Retinal pigment epithelial cell (primary cell): ENCODE measurements around the gene COL12A1.

Experiments used
- DNase-seq: peaks from one replicate; pipeline ENCODE4 v3.0.0-alpha.2; 2010; ENCODE audit warnings: low read depth
- H3K4me3 ChIP-seq: 2 replicates; pipeline ENCODE4 v1.5.1; 2011; ENCODE audit warnings: mild to moderate bottlenecking, low read length, control low read depth, moderate library complexity
- CTCF ChIP-seq: conservative IDR thresholded peaks from 2 replicates; pipeline ENCODE4 v1.5.1; 2011; ENCODE audit warnings: low read depth, low read length, control low read depth, inconsistent platforms

COL12A1 gene

GRCh38 chr6:75076009-75076408 is 129.8 kb downstream of the COL12A1 start:
- TF ChIP-seq CTCF = no peak
- H3K4me3 ChIP-seq = no peak overlapping the region
- DNase-seq = no peak

- DNase-seq = no peak
- H3K4me3 ChIP-seq = no peak overlapping the region
- no peak for TF ChIP-seq CTCF
These were observed 135.6 kb downstream of the COL12A1 start for GRCh38 chr6:75070244-75070643.

- no peak overlapping the region for H3K4me3 ChIP-seq
- TF ChIP-seq CTCF = no peak
- DNase-seq = no peak
These were observed 140.3 kb downstream of the COL12A1 start for GRCh38 chr6:75065523-75065922.

- no peak overlapping the region for H3K4me3 ChIP-seq
- no peak for TF ChIP-seq CTCF
- DNase-seq = no peak
These were observed 153.4 kb downstream of the COL12A1 start for GRCh38 chr6:75052491-75052890.

GRCh38 chr6:75049308-75049707 is 156.5 kb downstream of the COL12A1 start:
- no peak for TF ChIP-seq CTCF
- no peak overlapping the region for H3K4me3 ChIP-seq

GRCh38 chr6:75044846-75045245 is 161.0 kb downstream of the COL12A1 start:
- H3K4me3 ChIP-seq = no peak overlapping the region
- no peak for DNase-seq
- TF ChIP-seq CTCF = no peak

More at GRCh38 chr6:75049308-75049707, 156.5 kb downstream of the COL12A1 start:
- DNase-seq = no peak

GRCh38 chr6:75041381-75041780 is 164.5 kb downstream of the COL12A1 start:
- no peak for TF ChIP-seq CTCF
- H3K4me3 ChIP-seq = no peak overlapping the region
- DNase-seq = no peak
